WTC11 (cell line): Measurements from ENCODE around the gene CAPZB.

ENCODE experiments used
- E2F1 ChIP-seq: sonication (generic); formaldehyde crosslinking; IDR thresholded peaks from 2 replicates; pipeline ENCODE4 v1.8.0; 2022; ENCODE audit warnings: mild to moderate bottlenecking, missing genetic modification reagents
- FOXJ3 ChIP-seq: sonication (generic); formaldehyde crosslinking; IDR thresholded peaks from 2 replicates; pipeline ENCODE4 v1.9.0; 2021; ENCODE audit warnings: missing genetic modification reagents, mild to moderate bottlenecking, borderline replicate concordance
- KAT7 ChIP-seq: sonication (generic); formaldehyde crosslinking; IDR thresholded peaks from 2 replicates; pipeline ENCODE4 v1.8.1; 2023; ENCODE audit warnings: missing genetic modification reagents, mild to moderate bottlenecking, borderline replicate concordance
- MAX ChIP-seq: sonication (generic); formaldehyde crosslinking; IDR thresholded peaks from 2 replicates; pipeline ENCODE4 v1.8.0; 2022; ENCODE audit warnings: mild to moderate bottlenecking, missing genetic modification reagents
- NR2C2 ChIP-seq: sonication (generic); formaldehyde crosslinking; IDR thresholded peaks from 2 replicates; pipeline ENCODE4 v1.8.0; 2022; ENCODE audit warnings: mild to moderate bottlenecking, missing genetic modification reagents
- TF ChIP-seq, protein P1 (sequence below): fragments of 200-600 bp; IDR thresholded peaks from 2 replicates; pipeline ENCODE4 v1.8.0; 2022; ENCODE audit warnings: antibody characterized with exemption
- TF ChIP-seq, protein P2 (sequence below): sonication (generic); formaldehyde crosslinking; IDR thresholded peaks from 2 replicates; pipeline ENCODE4 v1.8.1; 2022; ENCODE audit warnings: low read depth, mild to moderate bottlenecking, moderate library complexity, missing genetic modification reagents, borderline replicate concordance
- TF ChIP-seq, protein P3 (sequence below): sonication (generic); formaldehyde crosslinking; IDR thresholded peaks from 2 replicates; pipeline ENCODE4 v1.8.1; 2023; ENCODE audit warnings: mild to moderate bottlenecking, missing genetic modification reagents, moderate library complexity
- TF ChIP-seq, protein P4 (sequence below): sonication (generic); formaldehyde crosslinking; IDR thresholded peaks from 2 replicates; pipeline ENCODE4 v1.8.1; 2023; ENCODE audit warnings: mild to moderate bottlenecking, missing genetic modification reagents, moderate library complexity
- TF ChIP-seq, protein P5 (sequence below): sonication (generic); formaldehyde crosslinking; IDR thresholded peaks from 2 replicates; pipeline ENCODE4 v1.8.0; 2023; ENCODE audit warnings: mild to moderate bottlenecking, missing genetic modification reagents
- TF ChIP-seq, protein P6 (sequence below): fragments of 250-450 bp; sonication (Bioruptor Pico); IDR thresholded peaks from 2 replicates; pipeline ENCODE4 v1.9.0; 2021; ENCODE audit warnings: moderate library complexity, mild to moderate bottlenecking, inconsistent platforms, borderline replicate concordance

GRCh38 chr1:19325368-19325957 is 159.9 kb downstream of the CAPZB start:
- TF ChIP-seq E2F1 (CRISPR knock-in tag): no peak
- TF ChIP-seq, protein P1, sequence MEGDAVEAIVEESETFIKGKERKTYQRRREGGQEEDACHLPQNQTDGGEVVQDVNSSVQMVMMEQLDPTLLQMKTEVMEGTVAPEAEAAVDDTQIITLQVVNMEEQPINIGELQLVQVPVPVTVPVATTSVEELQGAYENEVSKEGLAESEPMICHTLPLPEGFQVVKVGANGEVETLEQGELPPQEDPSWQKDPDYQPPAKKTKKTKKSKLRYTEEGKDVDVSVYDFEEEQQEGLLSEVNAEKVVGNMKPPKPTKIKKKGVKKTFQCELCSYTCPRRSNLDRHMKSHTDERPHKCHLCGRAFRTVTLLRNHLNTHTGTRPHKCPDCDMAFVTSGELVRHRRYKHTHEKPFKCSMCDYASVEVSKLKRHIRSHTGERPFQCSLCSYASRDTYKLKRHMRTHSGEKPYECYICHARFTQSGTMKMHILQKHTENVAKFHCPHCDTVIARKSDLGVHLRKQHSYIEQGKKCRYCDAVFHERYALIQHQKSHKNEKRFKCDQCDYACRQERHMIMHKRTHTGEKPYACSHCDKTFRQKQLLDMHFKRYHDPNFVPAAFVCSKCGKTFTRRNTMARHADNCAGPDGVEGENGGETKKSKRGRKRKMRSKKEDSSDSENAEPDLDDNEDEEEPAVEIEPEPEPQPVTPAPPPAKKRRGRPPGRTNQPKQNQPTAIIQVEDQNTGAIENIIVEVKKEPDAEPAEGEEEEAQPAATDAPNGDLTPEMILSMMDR: no peak
- TF ChIP-seq, protein P2, sequence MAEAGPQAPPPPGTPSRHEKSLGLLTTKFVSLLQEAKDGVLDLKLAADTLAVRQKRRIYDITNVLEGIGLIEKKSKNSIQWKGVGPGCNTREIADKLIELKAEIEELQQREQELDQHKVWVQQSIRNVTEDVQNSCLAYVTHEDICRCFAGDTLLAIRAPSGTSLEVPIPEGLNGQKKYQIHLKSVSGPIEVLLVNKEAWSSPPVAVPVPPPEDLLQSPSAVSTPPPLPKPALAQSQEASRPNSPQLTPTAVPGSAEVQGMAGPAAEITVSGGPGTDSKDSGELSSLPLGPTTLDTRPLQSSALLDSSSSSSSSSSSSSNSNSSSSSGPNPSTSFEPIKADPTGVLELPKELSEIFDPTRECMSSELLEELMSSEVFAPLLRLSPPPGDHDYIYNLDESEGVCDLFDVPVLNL (CRISPR knock-in tag): no peak
- no peak for TF ChIP-seq NR2C2
- TF ChIP-seq, protein P3, sequence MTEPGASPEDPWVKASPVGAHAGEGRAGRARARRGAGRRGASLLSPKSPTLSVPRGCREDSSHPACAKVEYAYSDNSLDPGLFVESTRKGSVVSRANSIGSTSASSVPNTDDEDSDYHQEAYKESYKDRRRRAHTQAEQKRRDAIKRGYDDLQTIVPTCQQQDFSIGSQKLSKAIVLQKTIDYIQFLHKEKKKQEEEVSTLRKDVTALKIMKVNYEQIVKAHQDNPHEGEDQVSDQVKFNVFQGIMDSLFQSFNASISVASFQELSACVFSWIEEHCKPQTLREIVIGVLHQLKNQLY (CRISPR knock-in tag): no peak
- TF ChIP-seq, protein P4, sequence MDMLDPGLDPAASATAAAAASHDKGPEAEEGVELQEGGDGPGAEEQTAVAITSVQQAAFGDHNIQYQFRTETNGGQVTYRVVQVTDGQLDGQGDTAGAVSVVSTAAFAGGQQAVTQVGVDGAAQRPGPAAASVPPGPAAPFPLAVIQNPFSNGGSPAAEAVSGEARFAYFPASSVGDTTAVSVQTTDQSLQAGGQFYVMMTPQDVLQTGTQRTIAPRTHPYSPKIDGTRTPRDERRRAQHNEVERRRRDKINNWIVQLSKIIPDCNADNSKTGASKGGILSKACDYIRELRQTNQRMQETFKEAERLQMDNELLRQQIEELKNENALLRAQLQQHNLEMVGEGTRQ (CRISPR knock-in tag): no peak
- TF ChIP-seq FOXJ3: no peak
- TF ChIP-seq, protein P5, sequence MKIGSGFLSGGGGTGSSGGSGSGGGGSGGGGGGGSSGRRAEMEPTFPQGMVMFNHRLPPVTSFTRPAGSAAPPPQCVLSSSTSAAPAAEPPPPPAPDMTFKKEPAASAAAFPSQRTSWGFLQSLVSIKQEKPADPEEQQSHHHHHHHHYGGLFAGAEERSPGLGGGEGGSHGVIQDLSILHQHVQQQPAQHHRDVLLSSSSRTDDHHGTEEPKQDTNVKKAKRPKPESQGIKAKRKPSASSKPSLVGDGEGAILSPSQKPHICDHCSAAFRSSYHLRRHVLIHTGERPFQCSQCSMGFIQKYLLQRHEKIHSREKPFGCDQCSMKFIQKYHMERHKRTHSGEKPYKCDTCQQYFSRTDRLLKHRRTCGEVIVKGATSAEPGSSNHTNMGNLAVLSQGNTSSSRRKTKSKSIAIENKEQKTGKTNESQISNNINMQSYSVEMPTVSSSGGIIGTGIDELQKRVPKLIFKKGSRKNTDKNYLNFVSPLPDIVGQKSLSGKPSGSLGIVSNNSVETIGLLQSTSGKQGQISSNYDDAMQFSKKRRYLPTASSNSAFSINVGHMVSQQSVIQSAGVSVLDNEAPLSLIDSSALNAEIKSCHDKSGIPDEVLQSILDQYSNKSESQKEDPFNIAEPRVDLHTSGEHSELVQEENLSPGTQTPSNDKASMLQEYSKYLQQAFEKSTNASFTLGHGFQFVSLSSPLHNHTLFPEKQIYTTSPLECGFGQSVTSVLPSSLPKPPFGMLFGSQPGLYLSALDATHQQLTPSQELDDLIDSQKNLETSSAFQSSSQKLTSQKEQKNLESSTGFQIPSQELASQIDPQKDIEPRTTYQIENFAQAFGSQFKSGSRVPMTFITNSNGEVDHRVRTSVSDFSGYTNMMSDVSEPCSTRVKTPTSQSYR (CRISPR knock-in tag): no peak
- TF ChIP-seq MAX (CRISPR knock-in tag): no peak
- TF ChIP-seq, protein P6, sequence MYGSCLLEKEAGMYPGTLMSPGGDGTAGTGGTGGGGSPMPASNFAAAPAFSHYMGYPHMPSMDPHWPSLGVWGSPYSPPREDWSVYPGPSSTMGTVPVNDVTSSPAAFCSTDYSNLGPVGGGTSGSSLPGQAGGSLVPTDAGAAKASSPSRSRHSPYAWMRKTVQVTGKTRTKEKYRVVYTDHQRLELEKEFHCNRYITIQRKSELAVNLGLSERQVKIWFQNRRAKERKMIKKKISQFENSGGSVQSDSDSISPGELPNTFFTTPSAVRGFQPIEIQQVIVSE (CRISPR knock-in tag): no peak
- TF ChIP-seq KAT7 (CRISPR knock-in tag): no peak
